Activated naive CD8-positive, alpha-beta T cell treated with anti-CD3 and anti-CD28 coated beads, Interleukin-2, amount 50 U/mL, for 24 hours (primary cell): Measurements from ENCODE around the gene C2orf68.

Experiments used
- ATAC-seq: fragments of 150-1000 bp; cut with Tn5 transposase; one replicate; pipeline ENCODE4 v1.10.0; 2021
- DNase-seq: peaks from one replicate; pipeline ENCODE4 v3.0.0; 2021
- H3K27ac Mint-ChIP-seq: one replicate; pipeline ENCODE4 v1.8.0; 2021; ENCODE audit warnings: mild to moderate bottlenecking, mixed read lengths
- H3K27me3 Mint-ChIP-seq: one replicate; pipeline ENCODE4 v1.8.0; 2021; ENCODE audit warnings: mixed read lengths
- H3K36me3 Mint-ChIP-seq: one replicate; pipeline ENCODE4 v1.8.0; 2021; ENCODE audit warnings: low read depth, mixed read lengths
- H3K4me1 Mint-ChIP-seq: one replicate; pipeline ENCODE4 v1.8.0; 2021; ENCODE audit warnings: mixed read lengths
- H3K4me3 Mint-ChIP-seq: one replicate; pipeline ENCODE4 v1.8.0; 2021; ENCODE audit warnings: mild to moderate bottlenecking, moderate library complexity, mixed read lengths
- H3K9me3 Mint-ChIP-seq: one replicate; pipeline ENCODE4 v1.8.0; 2021; ENCODE audit warnings: mixed read lengths

Gene C2orf68

GRCh38 chr2:85585781-85586105, 26.1 kb downstream of the C2orf68 start:
- no peaks in the 10 kb centered on the region for H3K9me3 Mint-ChIP-seq
- peaks cover 7% of the 10 kb centered on the region for H3K36me3 Mint-ChIP-seq
- H3K27me3 Mint-ChIP-seq: no peaks in the 10 kb centered on the region
- peak overlapping the region; percentile 90 for H3K27ac Mint-ChIP-seq
- H3K4me3 Mint-ChIP-seq: peak overlapping the region; percentile 84
- ATAC-seq (no peak), DNase-seq (no peak)
- peaks cover 43% of the 10 kb centered on the region for H3K4me1 Mint-ChIP-seq

GRCh38 chr2:85584857-85585780, 26.7 kb downstream of the C2orf68 start:
- ATAC-seq (peak; percentile 78), DNase-seq (peak; percentile 22)
- Mint-ChIP-seq H3K4me3 (peak overlapping the region; percentile 84), H3K9me3 (no peaks in the 10 kb centered on the region), H3K4me1 (peaks cover 41% of the 10 kb centered on the region), H3K27me3 (no peaks in the 10 kb centered on the region), H3K36me3 (peaks cover 7% of the 10 kb centered on the region), H3K27ac (peak overlapping the region; percentile 90)

GRCh38 chr2:85584354-85584856, 27.5 kb downstream of the C2orf68 start, which contains the start of gene VAMP5:
Gene VAMP5, plus strand, starts transcription at chr2:85584431. Its CDS starts 60 bp downstream, at chr2:85584491.
- ATAC-seq (peak; percentile 37), DNase-seq (peak; percentile 52)
- H3K4me1 Mint-ChIP-seq: peaks cover 44% of the 10 kb centered on the region
- H3K9me3 Mint-ChIP-seq: no peaks in the 10 kb centered on the region
- H3K36me3 Mint-ChIP-seq: peaks cover 7% of the 10 kb centered on the region
- H3K27ac Mint-ChIP-seq: peak within 1 kb of the TSS; percentile 90
- H3K27me3 Mint-ChIP-seq: no peaks in the 10 kb centered on the region
- H3K4me3 Mint-ChIP-seq: peak within 1 kb of the TSS; percentile 84

- H3K9me3 Mint-ChIP-seq: no peaks in the 10 kb centered on the region
- no peaks in the 10 kb centered on the region for H3K27me3 Mint-ChIP-seq
- peaks cover 50% of the 10 kb centered on the region for H3K4me1 Mint-ChIP-seq
- H3K36me3 Mint-ChIP-seq: peaks cover 9% of the 10 kb centered on the region
- H3K27ac Mint-ChIP-seq: peak overlapping the region; percentile 87
- ATAC-seq: peak; percentile 1
- DNase-seq: no peak
- peak overlapping the region; percentile 84 for H3K4me3 Mint-ChIP-seq
These were observed 28.1 kb downstream of the C2orf68 start for GRCh38 chr2:85583667-85584353.

- Mint-ChIP-seq H3K27ac (peak overlapping the region; percentile 29), H3K36me3 (peaks cover 9% of the 10 kb centered on the region), H3K27me3 (no peaks in the 10 kb centered on the region), H3K9me3 (no peaks in the 10 kb centered on the region), H3K4me1 (peaks cover 47% of the 10 kb centered on the region), H3K4me3 (no peak overlapping the region)
- ATAC-seq (no peak), DNase-seq (no peak)
These were observed 29.4 kb downstream of the C2orf68 start for GRCh38 chr2:85582492-85582891.

GRCh38 chr2:85580206-85580605, 31.7 kb downstream of the C2orf68 start:
- no peak overlapping the region for H3K4me3 Mint-ChIP-seq

GRCh38 chr2:85579266-85579935, 32.5 kb downstream of the C2orf68 start:
- H3K4me3 Mint-ChIP-seq: peak overlapping the region; percentile 94
- no peak for ATAC-seq
- peak overlapping the region; percentile 85 for H3K27ac Mint-ChIP-seq
- no peaks in the 10 kb centered on the region for H3K27me3 Mint-ChIP-seq
- peaks cover 36% of the 10 kb centered on the region for H3K4me1 Mint-ChIP-seq
- DNase-seq: no peak
- H3K9me3 Mint-ChIP-seq: no peaks in the 10 kb centered on the region
- peaks cover 9% of the 10 kb centered on the region for H3K36me3 Mint-ChIP-seq

More at GRCh38 chr2:85580206-85580605, 31.7 kb downstream of the C2orf68 start:
- peaks cover 9% of the 10 kb centered on the region for H3K36me3 Mint-ChIP-seq
- H3K4me1 Mint-ChIP-seq: peaks cover 41% of the 10 kb centered on the region
- H3K27ac Mint-ChIP-seq: no peak overlapping the region
- DNase-seq (no peak), ATAC-seq (no peak)
- H3K27me3 Mint-ChIP-seq: no peaks in the 10 kb centered on the region
- H3K9me3 Mint-ChIP-seq: no peaks in the 10 kb centered on the region

- Mint-ChIP-seq H3K4me1 (peaks cover 30% of the 10 kb centered on the region), H3K27ac (peak overlapping the region; percentile 85), H3K36me3 (peaks cover 8% of the 10 kb centered on the region), H3K27me3 (no peaks in the 10 kb centered on the region), H3K4me3 (peak overlapping the region; percentile 94), H3K9me3 (no peaks in the 10 kb centered on the region)
- DNase-seq (peak; percentile 37), ATAC-seq (peak; percentile 42)
These were observed 33.4 kb downstream of the C2orf68 start for GRCh38 chr2:85578243-85579180.

GRCh38 chr2:85577386-85578242, 34.3 kb downstream of the C2orf68 start, which contains the start of gene VAMP8:
Gene VAMP8, plus strand, starts transcription at chr2:85577586. Its CDS starts 61 bp downstream, at chr2:85577647.
- peak; percentile 81 for ATAC-seq

GRCh38 chr2:85577063-85577385, 34.8 kb downstream of the C2orf68 start:
- H3K27me3 Mint-ChIP-seq: no peaks in the 10 kb centered on the region
- peak overlapping the region; percentile 85 for H3K27ac Mint-ChIP-seq
- H3K4me3 Mint-ChIP-seq: peak overlapping the region; percentile 94
- H3K4me1 Mint-ChIP-seq: peaks cover 20% of the 10 kb centered on the region
- H3K9me3 Mint-ChIP-seq: no peaks in the 10 kb centered on the region
- peaks cover 6% of the 10 kb centered on the region for H3K36me3 Mint-ChIP-seq
- ATAC-seq (no peak), DNase-seq (no peak)

More at GRCh38 chr2:85577386-85578242, 34.3 kb downstream of the C2orf68 start, which contains the start of gene VAMP8:
- peak; percentile 73 for DNase-seq
- Mint-ChIP-seq H3K27me3 (no peaks in the 10 kb centered on the region), H3K4me3 (peak within 1 kb of the TSS; percentile 94), H3K27ac (peak within 1 kb of the TSS; percentile 85), H3K4me1 (peaks cover 22% of the 10 kb centered on the region), H3K9me3 (no peaks in the 10 kb centered on the region), H3K36me3 (peaks cover 6% of the 10 kb centered on the region)

GRCh38 chr2:85575739-85576138, 36.1 kb downstream of the C2orf68 start:
- Mint-ChIP-seq H3K27ac (no peak overlapping the region), H3K36me3 (peaks cover 2% of the 10 kb centered on the region), H3K9me3 (no peaks in the 10 kb centered on the region), H3K27me3 (no peaks in the 10 kb centered on the region), H3K4me1 (peaks cover 20% of the 10 kb centered on the region), H3K4me3 (no peak overlapping the region)
- DNase-seq (no peak), ATAC-seq (no peak)

GRCh38 chr2:85566265-85566664, 45.6 kb downstream of the C2orf68 start:
- Mint-ChIP-seq H3K4me3 (no peak overlapping the region), H3K36me3 (no peaks in the 10 kb centered on the region), H3K27me3 (no peaks in the 10 kb centered on the region), H3K27ac (no peak overlapping the region), H3K4me1 (peaks cover 15% of the 10 kb centered on the region), H3K9me3 (no peaks in the 10 kb centered on the region)
- DNase-seq (no peak), ATAC-seq (no peak)

GRCh38 chr2:85564144-85564563, 47.7 kb downstream of the C2orf68 start:
- Mint-ChIP-seq H3K9me3 (no peaks in the 10 kb centered on the region), H3K27ac (no peak overlapping the region), H3K4me3 (no peak overlapping the region), H3K36me3 (no peaks in the 10 kb centered on the region), H3K4me1 (peaks cover 30% of the 10 kb centered on the region), H3K27me3 (no peaks in the 10 kb centered on the region)
- DNase-seq (no peak), ATAC-seq (no peak)
